IMR-90 (cell line): ENCODE measurements around the gene CDKAL1. TPM values are rescaled to one million over a fixed set of nuclear protein-coding genes. Genes with fewer than 3 reads are reported as not detected.

Experiments
- ATAC-seq: fragments of 200-7000 bp; cut with Tn5 transposase; 2 replicates; pipeline ENCODE4 v1.9.1; 2020; ENCODE audit warnings: low read depth, mild to moderate bottlenecking, moderate library complexity
- BruUV-seq: library from RNA; stranded (reverse); fragments of 400-500 nt; replicated peaks from 2 replicates; lab custom pipeline; 2021; lab: Mats Ljungman, UMichigan
- CTCF ChIA-PET: fragments of 300-600 bp; formaldehyde crosslinking; extraction: SDS; loops from one replicate; lab custom pipeline; 2021; ENCODE audit warnings: antibody characterized with exemption; lab: Yijun Ruan, JAX
- POLR2A ChIA-PET: fragments of 300-600 bp; sonication (Branson Sonifier 250); formaldehyde crosslinking; loops from one replicate; lab custom pipeline; 2022; ENCODE audit warnings: antibody characterized with exemption; ENCODE audit not compliant: unreplicated experiment; lab: Charles Lee
- DNase-seq: peaks from one replicate; pipeline ENCODE4 v3.0.0; 2013
- H2AFZ ChIP-seq: replicated peaks from 2 replicates; pipeline ENCODE3; 2013; ENCODE audit warnings: low read length, mild to moderate bottlenecking; ENCODE audit not compliant: poor library complexity
- H2AK5ac ChIP-seq: 2 replicates; pipeline ENCODE4 v1.6.1; 2013; ENCODE audit warnings: low read depth, low read length, inconsistent platforms
- H2AK9ac ChIP-seq: replicated peaks from 2 replicates; pipeline ENCODE3; 2013; ENCODE audit warnings: mild to moderate bottlenecking, low read depth, low read length, moderate library complexity; ENCODE audit not compliant: poor library complexity
- H2BK120ac ChIP-seq: 2 replicates; pipeline ENCODE4 v1.6.1; 2013; ENCODE audit warnings: low read depth, low read length, inconsistent platforms
- H2BK15ac ChIP-seq: 3 replicates; pipeline ENCODE4 v1.6.1; 2013; ENCODE audit warnings: low read depth, low read length, inconsistent platforms
- H2BK20ac ChIP-seq: 2 replicates; pipeline ENCODE4 v1.6.1; 2013; ENCODE audit warnings: low read depth, mild to moderate bottlenecking, inconsistent platforms, low read length, moderate library complexity
- H2BK5ac ChIP-seq: 2 replicates; pipeline ENCODE4 v1.6.1; 2013; ENCODE audit warnings: mild to moderate bottlenecking, low read depth, low read length, inconsistent platforms; ENCODE audit not compliant: poor library complexity, severe bottlenecking
- H3K14ac ChIP-seq: replicated peaks from 2 replicates; pipeline ENCODE4 v1.6.1; 2013; ENCODE audit warnings: low read depth, low read length, inconsistent platforms
- H3K18ac ChIP-seq: 2 replicates; pipeline ENCODE4 v1.6.1; 2013; ENCODE audit warnings: low read depth, low read length, control low read depth
- H3K23ac ChIP-seq: 2 replicates; pipeline ENCODE4 v1.6.1; 2013; ENCODE audit warnings: low read depth, low read length, inconsistent platforms
- H3K27ac ChIP-seq: 2 replicates; pipeline ENCODE4 v1.5.1; 2013; ENCODE audit warnings: mild to moderate bottlenecking, control low read depth, low read length; ENCODE audit not compliant: insufficient read depth
- H3K27me3 ChIP-seq: 2 replicates; pipeline ENCODE4 v1.6.1; 2013; ENCODE audit warnings: low read length; ENCODE audit not compliant: control insufficient read depth, insufficient read depth
- H3K36me3 ChIP-seq: 2 replicates; pipeline ENCODE4 v1.6.1; 2013; ENCODE audit warnings: low read length, mixed read lengths; ENCODE audit not compliant: control insufficient read depth, insufficient read depth
- H3K4ac ChIP-seq: 2 replicates; pipeline ENCODE4 v1.6.1; 2013; ENCODE audit warnings: low read depth, low read length, inconsistent platforms
- H3K4me1 ChIP-seq: 2 replicates; pipeline ENCODE4 v1.6.1; 2013; ENCODE audit warnings: low read length, mixed read lengths; ENCODE audit not compliant: control insufficient read depth, insufficient read depth
- H3K4me2 ChIP-seq: 2 replicates; pipeline ENCODE4 v1.6.1; 2013; ENCODE audit warnings: low read depth, mild to moderate bottlenecking, control low read depth, low read length, moderate library complexity
- H3K4me3 ChIP-seq: 2 replicates; pipeline ENCODE4 v1.5.1; 2013; ENCODE audit warnings: low read depth, mild to moderate bottlenecking, control low read depth, low read length, moderate library complexity; ENCODE audit not compliant: insufficient read depth
- H3K56ac ChIP-seq: 2 replicates; pipeline ENCODE4 v1.6.1; 2013; ENCODE audit warnings: low read length, inconsistent platforms; ENCODE audit not compliant: insufficient read depth; ENCODE audit errors: extremely low read depth
- H3K79me1 ChIP-seq, 2 experiments: 2 replicates each; pipeline ENCODE4 v1.6.1; 2013; ENCODE audit warnings: low read length in 2 of 2, inconsistent platforms in 1 of 2, low read depth in 1 of 2
- H3K9ac ChIP-seq: 2 replicates; pipeline ENCODE4 v1.6.1; 2013; ENCODE audit warnings: low read depth, low read length, control low read depth
- H3K9me1 ChIP-seq: 2 replicates; pipeline ENCODE4 v1.6.1; 2013; ENCODE audit warnings: low read length, inconsistent platforms; ENCODE audit not compliant: insufficient read depth
- H3K9me3 ChIP-seq: 2 replicates; pipeline ENCODE4 v1.6.1; 2013; ENCODE audit warnings: low read length; ENCODE audit not compliant: control insufficient read depth, insufficient read depth
- H4K20me1 ChIP-seq: 2 replicates; pipeline ENCODE4 v1.6.1; 2013; ENCODE audit warnings: low read length, inconsistent platforms; ENCODE audit not compliant: insufficient read depth
- H4K5ac ChIP-seq: 2 replicates; pipeline ENCODE4 v1.6.1; 2013; ENCODE audit warnings: mild to moderate bottlenecking, low read depth, low read length, control low read depth
- H4K8ac ChIP-seq, 2 experiments: 2 replicates each; pipeline ENCODE4 v1.6.1; 2013; ENCODE audit warnings: low read depth in 2 of 2, low read length in 2 of 2, control low read depth in 1 of 2, inconsistent platforms in 1 of 2
- H4K91ac ChIP-seq: 2 replicates; pipeline ENCODE4 v1.6.1; 2013; ENCODE audit warnings: low read depth, low read length, inconsistent platforms; ENCODE audit not compliant: insufficient read depth
- BHLHE40 ChIP-seq: fragments of 150-350 bp; IDR thresholded peaks from 2 replicates; pipeline ENCODE4 v1.6.1; 2016; ENCODE audit warnings: mild to moderate bottlenecking, low read depth, low read length
- CHD1 ChIP-seq: IDR thresholded peaks from 2 replicates; pipeline ENCODE4 v1.6.1; 2012; ENCODE audit warnings: low read depth, low read length, improper control_type of control experiment
- FOS ChIP-seq: fragments of 150-350 bp; IDR thresholded peaks from 2 replicates; pipeline ENCODE4 v1.6.1; 2016; ENCODE audit warnings: low read depth, low read length
- MAZ ChIP-seq: IDR thresholded peaks from 2 replicates; pipeline ENCODE4 v1.6.1; 2012; ENCODE audit warnings: low read depth, mild to moderate bottlenecking, low read length, improper control_type of control experiment, moderate library complexity, borderline replicate concordance
- MXI1 ChIP-seq: IDR thresholded peaks from 2 replicates; pipeline ENCODE4 v1.6.1; 2012; ENCODE audit warnings: low read depth, mild to moderate bottlenecking, low read length, moderate library complexity, borderline replicate concordance
- NFE2L2 ChIP-seq: fragments of 150-350 bp; IDR thresholded peaks from 2 replicates; pipeline ENCODE4 v1.6.1; 2016; ENCODE audit warnings: low read depth, mild to moderate bottlenecking, low read length
- POLR2A ChIP-seq: IDR thresholded peaks from 2 replicates; pipeline ENCODE4 v1.6.1; 2012; ENCODE audit warnings: mild to moderate bottlenecking, low read depth, low read length
- RAD21 ChIP-seq: IDR thresholded peaks from 2 replicates; pipeline ENCODE4 v1.6.1; 2012; ENCODE audit warnings: low read length, improper control_type of control experiment
- RCOR1 ChIP-seq: IDR thresholded peaks from 2 replicates; pipeline ENCODE4 v1.6.1; 2012; ENCODE audit warnings: mild to moderate bottlenecking, low read length, improper control_type of control experiment; ENCODE audit not compliant: insufficient replicate concordance
- RFX5 ChIP-seq: IDR thresholded peaks from 2 replicates; pipeline ENCODE4 v1.8.0; 2012; ENCODE audit warnings: low read depth, mild to moderate bottlenecking, low read length, moderate library complexity
- WGBS, 2 experiments: methylation state at CpG; one replicate each; pipeline versions ENCODE4 v1.1.5 to v1.1.7; 2013; ENCODE audit warnings: missing lambda C conversion rate in 2 of 2; ENCODE audit not compliant: insufficient read length in 1 of 2; ENCODE audit errors: extremely low coverage in 2 of 2; 5-methylcytosine and 5-hydroxymethylcytosine counted together
- dilution Hi-C: fragments of 300-500 bp; cut with HindIII; formaldehyde crosslinking; loops from one replicate; pipeline ENCODE4 v1.14.3; 2018; ENCODE audit warnings: low sequenced_read_pairs; ENCODE audit not compliant: unreplicated experiment
- in situ Hi-C: fragments of 300-500 bp; cut with MboI; formaldehyde crosslinking; loops from 3 replicates; pipeline ENCODE4 v1.14.3; 2019; ENCODE audit warnings: low sequenced_read_pairs, inconsistent platforms, mixed read lengths
- intact Hi-C: fragments of 100-400 bp; cut with micrococcal nuclease; formaldehyde crosslinking; loops from 2 replicates; pipeline ENCODE4 v1.10.0; 2022
- polyA plus RNA-seq, 3 experiments: library from polyadenylated mRNA; depleted of rRNA; stranded (reverse); fragments of >200 nt; gene quantifications; 2 replicates each; pipeline ENCODE4 v1.2.3, GENCODE V29; 2012; ENCODE audit warnings: low replicate concordance in 1 of 3
- total RNA-seq: library from RNA; depleted of rRNA; stranded (reverse); fragments of >200 nt; gene quantifications from 2 replicates; pipeline ENCODE4 v1.2.3, GENCODE V29; 2012
- TF ChIP-seq, protein P1 (sequence below): fragments of 150-350 bp; IDR thresholded peaks from 2 replicates; pipeline ENCODE4 v1.6.1; 2016; ENCODE audit warnings: low read depth, mild to moderate bottlenecking, low read length, moderate library complexity, borderline replicate concordance
- TF ChIP-seq, protein P2 (sequence below): conservative IDR thresholded peaks from 2 replicates; pipeline ENCODE4 v1.5.1; 2012; ENCODE audit warnings: mild to moderate bottlenecking, low read depth, low read length, improper control_type of control experiment

CDKAL1 gene
- total and polyA plus RNA-seq, 2 of the 4 experiments (the other 2 are of a cell fraction), result 3.7 to 13.1 TPM

DNA sequence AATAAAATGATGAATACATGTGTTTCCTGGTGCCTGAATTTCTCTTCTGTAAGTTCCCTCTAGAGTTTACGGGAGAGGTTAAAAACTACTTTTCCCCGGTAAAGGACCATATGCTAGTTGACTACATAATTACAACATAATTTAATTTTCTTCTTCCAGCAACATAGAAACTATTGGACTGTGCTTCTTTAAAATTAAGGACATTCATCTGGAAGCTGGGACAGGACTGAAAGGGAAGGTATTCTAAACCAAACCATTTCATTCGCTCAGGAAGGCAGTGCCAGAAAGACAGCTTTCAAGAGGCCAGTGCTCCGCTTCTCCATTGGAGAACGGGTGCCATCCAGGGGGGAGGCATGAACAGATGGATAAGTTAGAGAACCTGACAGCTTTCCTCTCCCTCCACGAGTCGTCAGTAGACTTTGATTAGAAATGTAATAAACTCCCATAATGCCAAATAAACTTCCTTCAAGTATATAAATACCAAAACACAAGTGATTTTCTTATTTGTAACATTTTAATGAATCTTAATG is 601.3 kb downstream of the CDKAL1 start:
- H3K18ac ChIP-seq, result no peak overlapping the region
- CTCF ChIA-PET, result no interaction called here

More for the DNA sequence above, 601.3 kb downstream of the CDKAL1 start:
- Histone ChIP-seq H4K8ac (no peak overlapping the region), H3K9me3 (no peaks in the 10 kb centered on the region), H3K36me3 (no peaks in the 10 kb centered on the region), H4K20me1 (no peaks in the 10 kb centered on the region), H3K4ac (no peak overlapping the region), H4K91ac (no peak overlapping the region), H3K14ac (no peak overlapping the region), H2BK20ac (no peak overlapping the region), H3K4me2 (no peak overlapping the region), H3K27ac (no peak overlapping the region), H3K27me3 (no peaks in the 10 kb centered on the region), H4K5ac (no peak overlapping the region), H2BK15ac (no peak overlapping the region), H3K56ac (no peak overlapping the region), H2AK9ac (no peak overlapping the region), H3K79me1 (no peaks in the 10 kb centered on the region), H3K4me3 (no peak overlapping the region), H3K4me1 (no peaks in the 10 kb centered on the region; the same call in 1 of the 2 replicates), H2AFZ (no peak overlapping the region), H2BK5ac (no peak overlapping the region), H3K9me1 (no peaks in the 10 kb centered on the region; the same call in 1 of the 2 replicates), H3K9ac (no peak overlapping the region), H3K23ac (no peak overlapping the region), H2BK120ac (no peak overlapping the region), H2AK5ac (no peak overlapping the region)
- BruUV-seq, result no TSS peak
- no CpG with 5 or more reads among the region's 7 CpGs for WGBS, 2 experiments
- ATAC-seq (no peak), DNase-seq (no peak)
- TF ChIP-seq FOS (no peak), NFE2L2 (no peak), RFX5 (no peak), RAD21 (no peak), BHLHE40 (no peak), CHD1 (no peak), RCOR1 (no peak), MXI1 (no peak), POLR2A (no peak), MAZ (no peak)
- TF ChIP-seq, protein P1, sequence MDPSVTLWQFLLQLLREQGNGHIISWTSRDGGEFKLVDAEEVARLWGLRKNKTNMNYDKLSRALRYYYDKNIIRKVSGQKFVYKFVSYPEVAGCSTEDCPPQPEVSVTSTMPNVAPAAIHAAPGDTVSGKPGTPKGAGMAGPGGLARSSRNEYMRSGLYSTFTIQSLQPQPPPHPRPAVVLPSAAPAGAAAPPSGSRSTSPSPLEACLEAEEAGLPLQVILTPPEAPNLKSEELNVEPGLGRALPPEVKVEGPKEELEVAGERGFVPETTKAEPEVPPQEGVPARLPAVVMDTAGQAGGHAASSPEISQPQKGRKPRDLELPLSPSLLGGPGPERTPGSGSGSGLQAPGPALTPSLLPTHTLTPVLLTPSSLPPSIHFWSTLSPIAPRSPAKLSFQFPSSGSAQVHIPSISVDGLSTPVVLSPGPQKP, result no peak
- TF ChIP-seq, protein P2, sequence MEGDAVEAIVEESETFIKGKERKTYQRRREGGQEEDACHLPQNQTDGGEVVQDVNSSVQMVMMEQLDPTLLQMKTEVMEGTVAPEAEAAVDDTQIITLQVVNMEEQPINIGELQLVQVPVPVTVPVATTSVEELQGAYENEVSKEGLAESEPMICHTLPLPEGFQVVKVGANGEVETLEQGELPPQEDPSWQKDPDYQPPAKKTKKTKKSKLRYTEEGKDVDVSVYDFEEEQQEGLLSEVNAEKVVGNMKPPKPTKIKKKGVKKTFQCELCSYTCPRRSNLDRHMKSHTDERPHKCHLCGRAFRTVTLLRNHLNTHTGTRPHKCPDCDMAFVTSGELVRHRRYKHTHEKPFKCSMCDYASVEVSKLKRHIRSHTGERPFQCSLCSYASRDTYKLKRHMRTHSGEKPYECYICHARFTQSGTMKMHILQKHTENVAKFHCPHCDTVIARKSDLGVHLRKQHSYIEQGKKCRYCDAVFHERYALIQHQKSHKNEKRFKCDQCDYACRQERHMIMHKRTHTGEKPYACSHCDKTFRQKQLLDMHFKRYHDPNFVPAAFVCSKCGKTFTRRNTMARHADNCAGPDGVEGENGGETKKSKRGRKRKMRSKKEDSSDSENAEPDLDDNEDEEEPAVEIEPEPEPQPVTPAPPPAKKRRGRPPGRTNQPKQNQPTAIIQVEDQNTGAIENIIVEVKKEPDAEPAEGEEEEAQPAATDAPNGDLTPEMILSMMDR, result no peak
- dilution Hi-C loops, result no loop called here
- in situ Hi-C loops, result no loop called here
- intact Hi-C loops, result no loop called here
- POLR2A ChIA-PET, result no interaction called here
